ENCODE data around the gene PROSER2. TPM values are rescaled to one million over a fixed set of nuclear protein-coding genes. Genes with fewer than 3 reads are reported as not detected.

Gene PROSER2
- total and polyA plus RNA-seq, 2 of the 13 experiments (the other 11 are each of a cell fraction or from before 2014, with no cell fraction given) = 6.9 to 7.7 TPM

- TF ChIP-seq ZNF234 (CRISPR knock-in tag; conservative IDR thresholded peaks at IDR 0.05) (no peak), TGIF2 (CRISPR knock-in tag; IDR thresholded peaks at IDR 0.05) (peak; percentile 85), ZKSCAN1 (IDR thresholded peaks at IDR 0.05; ENCODE audit: low read length) (no peak), ARID3A (IDR thresholded peaks at IDR 0.05; ENCODE audit: low read depth, low read length) (peak; percentile 45; the same call in 1 of the 2 replicates), HES4 (CRISPR knock-in tag; IDR thresholded peaks at IDR 0.05; ENCODE audit: borderline replicate concordance) (no peak), ZNF205 (CRISPR knock-in tag; IDR thresholded peaks at IDR 0.05) (peak; percentile 43; the same call in 1 of the 2 replicates), GATAD2A (CRISPR knock-in tag; IDR thresholded peaks at IDR 0.05) (peak; percentile 87), PAWR (CRISPR knock-in tag; IDR thresholded peaks at IDR 0.05; ENCODE audit: borderline replicate concordance) (no peak), ZKSCAN8 (CRISPR knock-in tag; IDR thresholded peaks at IDR 0.05; ENCODE audit: borderline replicate concordance) (0 out of 2 replicates have a peak, but pooled peaks have one; percentile 88), RAD51 (IDR thresholded peaks at IDR 0.05; ENCODE audit: borderline replicate concordance) (no peak), ZNF263 (CRISPR knock-in tag; IDR thresholded peaks at IDR 0.05) (0 out of 2 replicates have a peak, but pooled peaks have one; percentile 39), GABPA (IDR thresholded peaks at IDR 0.05; ENCODE audit: low read depth, low read length) (no peak), GABPA (CRISPR knock-in tag; IDR thresholded peaks at IDR 0.05; ENCODE audit: low read depth) (peak; percentile 45; the same call in 1 of the 2 replicates), DZIP1 (CRISPR knock-in tag; IDR thresholded peaks at IDR 0.05) (no peak; the same call in 1 of the 2 replicates), ZNF20 (CRISPR knock-in tag; IDR thresholded peaks at IDR 0.05) (no peak), ZNF121 (CRISPR knock-in tag; IDR thresholded peaks at IDR 0.05) (peak; percentile 88), SMARCE1 (IDR thresholded peaks at IDR 0.05; ENCODE audit: borderline replicate concordance) (no peak), HNF4G (IDR thresholded peaks at IDR 0.05; ENCODE audit: borderline replicate concordance, low read depth, low read length) (peak; percentile 85), HNF4G (CRISPR knock-in tag; IDR thresholded peaks at IDR 0.05; ENCODE audit: borderline replicate concordance, low read depth) (peak; percentile 87), DR1 (CRISPR knock-in tag; IDR thresholded peaks at IDR 0.05) (peak; percentile 47), TRIM24 (CRISPR knock-in tag; IDR thresholded peaks at IDR 0.05) (0 out of 2 replicates have a peak, but pooled peaks have one; percentile 14), KDM5B (CRISPR knock-in tag; IDR thresholded peaks at IDR 0.05; ENCODE audit: borderline replicate concordance) (peak; percentile 63), ZFP41 (CRISPR knock-in tag; IDR thresholded peaks at IDR 0.05; ENCODE audit: borderline replicate concordance) (0 out of 2 replicates have a peak, but pooled peaks have one; percentile 38), KDM5A (IDR thresholded peaks at IDR 0.05; ENCODE audit: borderline replicate concordance, low read length) (0 out of 2 replicates have a peak, but pooled peaks have one; percentile 30), RARG (CRISPR knock-in tag; IDR thresholded peaks at IDR 0.05; ENCODE audit: low read depth) (no peak), CTCF (CRISPR knock-in tag; IDR thresholded peaks at IDR 0.05) (no peak; the same call in 1 of the 2 replicates)
Measured at GRCh38 chr10:11875494-11876281, 52.5 kb downstream of the PROSER2 start (continued).

Data from HepG2 (cell line).